ENCODE measurements around the gene MYO18A. TPM values are rescaled to one million over a fixed set of nuclear protein-coding genes. Genes with fewer than 3 reads are reported as not detected.

The MYO18A gene
- total RNA-seq, 1 donor from 2014 or later = 30.0 TPM

DNA sequence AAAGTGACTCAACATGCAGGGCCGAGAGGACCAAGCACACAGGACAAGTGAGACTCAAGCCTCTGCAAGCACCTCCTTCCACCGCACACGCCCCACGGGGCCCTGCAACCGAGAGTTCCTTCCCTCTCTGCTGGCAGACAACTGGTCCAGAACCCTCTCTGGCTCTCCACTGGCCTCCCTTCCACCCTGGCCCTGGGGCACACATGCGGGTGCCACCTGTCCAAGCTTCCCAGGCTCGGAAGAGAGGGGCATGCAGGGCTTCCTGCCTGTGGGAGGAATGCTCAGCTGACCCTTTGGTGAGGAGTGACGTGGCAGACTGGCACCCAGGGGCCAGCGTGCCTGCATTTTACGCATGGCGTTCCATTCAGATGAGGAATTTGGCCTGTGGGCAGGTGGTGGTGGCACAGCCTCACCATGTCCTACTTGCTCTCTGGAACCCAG, 77.4 kb downstream of the MYO18A start:
- Mint-ChIP-seq H3K9me3 (ENCODE audit: low read depth) (no peaks in the 10 kb centered on the region), H3K27ac (ENCODE audit: unreplicated experiment) (no peak overlapping the region), H3K4me3 (ENCODE audit: unreplicated experiment) (no peak overlapping the region), H3K27me3 (ENCODE audit: low read depth) (no peaks in the 10 kb centered on the region), H3K4me1 (ENCODE audit: low read depth) (no peaks in the 10 kb centered on the region), H3K36me3 (ENCODE audit: low read depth) (peaks cover 34% of the 10 kb centered on the region)
- TF ChIP-seq, protein P1, sequence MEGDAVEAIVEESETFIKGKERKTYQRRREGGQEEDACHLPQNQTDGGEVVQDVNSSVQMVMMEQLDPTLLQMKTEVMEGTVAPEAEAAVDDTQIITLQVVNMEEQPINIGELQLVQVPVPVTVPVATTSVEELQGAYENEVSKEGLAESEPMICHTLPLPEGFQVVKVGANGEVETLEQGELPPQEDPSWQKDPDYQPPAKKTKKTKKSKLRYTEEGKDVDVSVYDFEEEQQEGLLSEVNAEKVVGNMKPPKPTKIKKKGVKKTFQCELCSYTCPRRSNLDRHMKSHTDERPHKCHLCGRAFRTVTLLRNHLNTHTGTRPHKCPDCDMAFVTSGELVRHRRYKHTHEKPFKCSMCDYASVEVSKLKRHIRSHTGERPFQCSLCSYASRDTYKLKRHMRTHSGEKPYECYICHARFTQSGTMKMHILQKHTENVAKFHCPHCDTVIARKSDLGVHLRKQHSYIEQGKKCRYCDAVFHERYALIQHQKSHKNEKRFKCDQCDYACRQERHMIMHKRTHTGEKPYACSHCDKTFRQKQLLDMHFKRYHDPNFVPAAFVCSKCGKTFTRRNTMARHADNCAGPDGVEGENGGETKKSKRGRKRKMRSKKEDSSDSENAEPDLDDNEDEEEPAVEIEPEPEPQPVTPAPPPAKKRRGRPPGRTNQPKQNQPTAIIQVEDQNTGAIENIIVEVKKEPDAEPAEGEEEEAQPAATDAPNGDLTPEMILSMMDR (IDR thresholded peaks at IDR 0.05) = no peak
- no peak for DNase-seq (ENCODE audit: low spot score)

DNA sequence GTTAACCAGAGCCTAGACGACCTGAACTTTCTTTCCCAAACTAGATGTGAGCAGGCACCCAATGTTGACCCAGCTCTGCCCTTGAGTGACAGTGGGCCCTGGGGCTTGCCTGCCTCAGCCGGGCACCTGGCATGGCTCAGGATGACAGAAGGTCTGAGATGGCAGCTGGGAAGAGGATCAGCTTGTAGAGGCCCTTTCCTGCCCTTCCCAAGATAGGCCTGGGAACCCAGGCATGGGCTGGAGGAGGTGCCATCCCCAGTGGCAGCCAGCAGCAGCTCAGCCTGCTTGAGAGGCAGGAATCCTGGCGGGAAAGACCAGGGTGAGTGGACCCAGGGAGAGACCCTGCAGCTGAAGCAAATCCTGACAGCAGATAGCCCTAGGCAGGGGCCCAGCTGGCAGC, 78.2 kb downstream of the MYO18A start:
- Mint-ChIP-seq H3K4me1 (ENCODE audit: low read depth) (no peaks in the 10 kb centered on the region), H3K27ac (ENCODE audit: unreplicated experiment) (no peak overlapping the region), H3K27me3 (ENCODE audit: low read depth) (no peaks in the 10 kb centered on the region), H3K9me3 (ENCODE audit: low read depth) (no peaks in the 10 kb centered on the region), H3K36me3 (ENCODE audit: low read depth) (peaks cover 36% of the 10 kb centered on the region), H3K4me3 (ENCODE audit: unreplicated experiment) (no peak overlapping the region)
- DNase-seq (ENCODE audit: low spot score) = no peak
- TF ChIP-seq, protein P1 (IDR thresholded peaks at IDR 0.05) = no peak

DNA sequence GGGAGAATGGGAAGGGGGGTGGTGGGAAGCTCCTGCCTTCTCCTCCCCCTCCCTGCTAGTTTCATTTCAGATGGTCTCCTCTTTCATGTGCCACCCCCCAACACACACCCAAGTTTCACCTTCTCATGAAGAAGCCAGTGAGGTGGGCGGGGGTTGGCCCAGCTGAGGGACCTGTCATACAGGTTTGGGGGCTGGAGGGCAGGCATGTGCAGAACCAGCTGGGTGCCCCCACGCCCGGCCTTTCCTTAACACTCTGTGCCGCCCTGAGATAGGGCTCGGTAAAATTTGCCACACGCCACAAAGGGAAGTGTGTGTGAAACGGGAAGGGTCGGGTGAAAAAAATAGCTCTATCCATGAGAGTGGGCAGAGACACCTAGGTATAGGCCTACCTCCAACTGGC, 79.9 kb downstream of the MYO18A start:
- no peak overlapping the region for H3K27ac Mint-ChIP-seq (ENCODE audit: unreplicated experiment)
- TF ChIP-seq, protein P1 (IDR thresholded peaks at IDR 0.05) = no peak
- no peaks in the 10 kb centered on the region for H3K27me3 Mint-ChIP-seq (ENCODE audit: low read depth)
- no peak for DNase-seq (ENCODE audit: low spot score)
- no peaks in the 10 kb centered on the region for H3K4me1 Mint-ChIP-seq (ENCODE audit: low read depth)
- no peaks in the 10 kb centered on the region for H3K9me3 Mint-ChIP-seq (ENCODE audit: low read depth)
- H3K4me3 Mint-ChIP-seq (ENCODE audit: unreplicated experiment) = no peak overlapping the region
- H3K36me3 Mint-ChIP-seq (ENCODE audit: low read depth) = peaks cover 33% of the 10 kb centered on the region

DNA sequence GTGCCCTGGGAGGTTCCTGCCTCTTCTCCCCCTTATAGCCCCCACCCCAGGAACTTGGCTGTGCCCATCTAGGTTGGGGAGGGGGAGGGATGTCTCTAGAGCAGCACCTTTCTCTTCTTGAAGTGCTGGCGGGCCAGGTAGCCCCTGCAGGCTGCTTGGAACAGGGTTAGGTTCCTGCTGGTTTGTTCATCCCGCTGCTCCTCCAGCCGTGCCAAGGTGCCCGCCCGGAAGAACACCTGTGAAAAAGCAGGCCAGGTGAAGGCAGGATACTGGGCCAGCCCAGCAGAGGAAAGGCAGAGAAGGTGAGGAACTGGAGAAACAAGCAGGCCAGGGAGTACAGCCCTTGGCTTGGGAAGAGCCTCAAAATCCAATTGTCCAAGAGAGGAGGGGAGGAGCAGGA, 80.7 kb downstream of the MYO18A start:
- Mint-ChIP-seq H3K27ac (ENCODE audit: unreplicated experiment) (no peak overlapping the region), H3K36me3 (ENCODE audit: low read depth) (peaks cover 31% of the 10 kb centered on the region)

DNA sequence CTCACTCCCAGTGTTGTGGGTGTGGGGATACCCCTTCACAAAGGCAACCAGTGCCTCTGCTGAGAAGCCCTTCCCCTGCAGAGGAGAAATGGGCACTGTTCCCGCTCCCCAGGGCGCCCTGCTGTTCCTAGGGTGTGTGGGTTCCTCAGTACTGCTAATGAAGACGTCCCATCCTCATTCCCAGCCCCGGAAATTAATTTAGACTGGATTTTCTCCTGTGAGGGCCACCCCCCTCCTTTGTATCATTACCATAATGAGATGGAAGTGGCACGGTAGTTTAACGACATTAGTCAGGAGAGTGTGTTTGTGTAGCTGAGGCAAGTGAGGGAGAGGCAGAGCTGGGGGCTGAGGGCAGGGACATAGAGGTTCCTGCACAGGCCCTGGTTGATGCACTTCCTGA, 84.1 kb downstream of the MYO18A start:
- TF ChIP-seq, protein P1 (IDR thresholded peaks at IDR 0.05) = no peak
- DNase-seq (ENCODE audit: low spot score) = no peak
- Mint-ChIP-seq H3K36me3 (ENCODE audit: low read depth) (peaks cover 29% of the 10 kb centered on the region), H3K4me1 (ENCODE audit: low read depth) (no peaks in the 10 kb centered on the region), H3K9me3 (ENCODE audit: low read depth) (no peaks in the 10 kb centered on the region), H3K27me3 (ENCODE audit: low read depth) (no peaks in the 10 kb centered on the region), H3K4me3 (ENCODE audit: unreplicated experiment) (no peak overlapping the region), H3K27ac (ENCODE audit: unreplicated experiment) (no peak overlapping the region)

More for the DNA sequence above, 80.7 kb downstream of the MYO18A start:
- H3K9me3 Mint-ChIP-seq (ENCODE audit: low read depth) = no peaks in the 10 kb centered on the region
- TF ChIP-seq, protein P1 (IDR thresholded peaks at IDR 0.05) = no peak
- no peaks in the 10 kb centered on the region for H3K27me3 Mint-ChIP-seq (ENCODE audit: low read depth)
- H3K4me1 Mint-ChIP-seq (ENCODE audit: low read depth) = no peaks in the 10 kb centered on the region
- DNase-seq (ENCODE audit: low spot score) = no peak
- no peak overlapping the region for H3K4me3 Mint-ChIP-seq (ENCODE audit: unreplicated experiment)

Measured in chondrocyte (in vitro differentiated cells).